Left renal cortex interstitium (tissue), 4 donors: ENCODE results near the gene CFTR. TPM values are rescaled to one million over a fixed set of nuclear protein-coding genes. Genes with fewer than 3 reads are reported as not detected.

Source experiments
- polyA plus RNA-seq, 4 donors: library from polyadenylated mRNA; unstranded; fragments of 120-200 nt; gene quantifications; one replicate each; pipeline ENCODE4 v1.2.1, GENCODE V29; 2013; ENCODE audit not compliant: insufficient read length in 4 of 4

The CFTR gene
- polyA plus RNA-seq, 4 donors: 2.1 to 11.1 (median 4.5) TPM

Other genes starting within 250 kb of the CFTR start
- under 1 TPM; 0.27 to 0.67 (median 0.36) TPM for gene WNT2, start 157.0 kb upstream of the CFTR start, polyA plus RNA-seq
- under 1 TPM in 2 of 4 donors, not detected in 2; 0.06 TPM for gene ASZ1, start 52.5 kb upstream of the CFTR start, polyA plus RNA-seq